ENCODE measurements around the gene SIRT7. TPM values are rescaled to one million over a fixed set of nuclear protein-coding genes. Genes with fewer than 3 reads are reported as not detected.

The SIRT7 gene
- total RNA-seq, 3 donors from 2014 or later: 41.1 to 47.2 (median 46.3) TPM

DNA sequence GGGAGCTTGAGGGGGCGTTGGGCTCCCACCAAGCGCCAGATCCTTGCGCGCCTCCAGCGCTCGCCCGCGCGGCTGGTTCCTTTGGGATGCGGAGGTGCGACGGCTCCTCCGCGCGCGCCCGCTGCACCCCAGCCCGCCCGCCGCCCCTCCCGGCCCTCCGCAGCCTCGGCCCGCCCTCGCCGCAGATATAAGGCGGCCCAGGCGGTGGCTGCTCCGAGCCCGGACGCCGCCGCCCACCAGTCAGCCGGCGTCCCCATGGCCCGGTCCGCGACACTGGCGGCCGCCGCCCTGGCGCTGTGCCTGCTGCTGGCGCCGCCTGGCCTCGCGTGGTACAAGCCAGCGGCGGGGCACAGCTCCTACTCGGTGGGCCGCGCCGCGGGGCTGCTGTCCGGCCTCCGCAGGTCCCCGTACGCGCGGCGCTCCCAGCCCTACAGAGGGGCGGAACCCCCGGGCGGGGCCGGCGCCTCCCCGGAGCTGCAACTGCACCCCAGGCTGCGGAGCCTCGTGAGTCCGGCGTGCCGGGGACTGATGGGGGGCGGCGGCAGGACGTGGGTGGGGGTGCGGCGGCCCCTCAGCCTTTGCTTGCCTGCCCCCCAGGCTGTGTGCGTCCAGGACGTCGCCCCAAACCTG, 15.8 kb downstream of the SIRT7 start, which contains the start of gene NPB:
Gene NPB, plus strand, starts transcription at position 216 of the 630 bp plus-strand sequence. Its CDS starts 40 bp downstream, at position 256.
- Mint-ChIP-seq H3K9me3 (no peaks in the 10 kb centered on the region), H3K36me3 (ENCODE audit: insufficient read depth) (peaks cover 32% of the 10 kb centered on the region), H3K27me3 (ENCODE audit: low read depth) (peaks cover 9% of the 10 kb centered on the region), H3K4me1 (ENCODE audit: low read depth) (peaks cover 5% of the 10 kb centered on the region), H3K4me3 (no peak within 1 kb of the TSS)
- DNase-seq (no peak), ATAC-seq (peak; percentile 64 to 72)

DNA sequence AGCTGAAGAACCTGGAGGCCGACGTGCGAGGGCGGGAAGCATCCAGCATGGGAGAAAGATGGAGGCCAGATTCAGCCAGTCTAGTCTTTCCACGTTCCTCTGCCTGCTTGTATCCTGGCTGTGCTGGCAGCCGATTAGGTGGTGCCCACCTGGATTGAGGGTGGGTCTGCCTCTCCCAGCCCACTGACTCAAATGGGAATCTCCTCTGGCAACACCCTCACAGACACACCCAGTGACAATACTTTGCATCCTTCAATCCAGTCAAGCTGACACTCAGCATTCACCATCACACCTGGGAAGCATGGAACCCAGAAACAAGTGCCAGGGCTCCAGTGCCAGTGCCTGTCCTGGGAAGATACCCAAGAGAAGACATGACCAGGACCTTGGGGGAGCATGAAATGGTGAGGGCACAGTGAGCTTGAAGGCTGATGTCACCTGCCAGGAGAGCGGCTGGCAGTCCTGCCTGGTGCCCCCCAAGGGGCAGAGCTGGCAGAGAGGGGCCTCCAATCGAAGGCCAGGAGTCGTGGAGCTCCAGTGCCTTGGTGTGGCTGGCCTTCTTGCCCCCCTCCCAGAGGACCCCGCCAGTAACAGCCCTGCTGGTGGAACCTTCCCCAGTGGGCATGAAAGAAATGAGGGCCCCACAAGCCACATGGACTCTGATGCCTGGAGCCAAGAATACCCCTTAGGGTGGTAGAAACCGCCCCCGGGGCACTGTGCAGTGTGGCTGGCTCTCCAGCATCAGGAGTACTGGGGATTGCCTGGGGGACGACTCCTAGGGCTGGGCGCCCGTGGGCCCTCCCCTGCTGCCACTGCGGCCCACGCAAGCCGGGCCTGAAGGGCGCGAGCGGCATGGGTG, 16.6 kb downstream of the SIRT7 start:
- peak; percentile 12 to 26 for ATAC-seq
- Mint-ChIP-seq H3K36me3 (ENCODE audit: insufficient read depth) (peaks cover 33% of the 10 kb centered on the region), H3K4me3 (no peak overlapping the region), H3K27me3 (ENCODE audit: low read depth) (peaks cover 9% of the 10 kb centered on the region), H3K4me1 (ENCODE audit: low read depth) (peaks cover 5% of the 10 kb centered on the region), H3K9me3 (no peaks in the 10 kb centered on the region)
- no peak for DNase-seq

DNA sequence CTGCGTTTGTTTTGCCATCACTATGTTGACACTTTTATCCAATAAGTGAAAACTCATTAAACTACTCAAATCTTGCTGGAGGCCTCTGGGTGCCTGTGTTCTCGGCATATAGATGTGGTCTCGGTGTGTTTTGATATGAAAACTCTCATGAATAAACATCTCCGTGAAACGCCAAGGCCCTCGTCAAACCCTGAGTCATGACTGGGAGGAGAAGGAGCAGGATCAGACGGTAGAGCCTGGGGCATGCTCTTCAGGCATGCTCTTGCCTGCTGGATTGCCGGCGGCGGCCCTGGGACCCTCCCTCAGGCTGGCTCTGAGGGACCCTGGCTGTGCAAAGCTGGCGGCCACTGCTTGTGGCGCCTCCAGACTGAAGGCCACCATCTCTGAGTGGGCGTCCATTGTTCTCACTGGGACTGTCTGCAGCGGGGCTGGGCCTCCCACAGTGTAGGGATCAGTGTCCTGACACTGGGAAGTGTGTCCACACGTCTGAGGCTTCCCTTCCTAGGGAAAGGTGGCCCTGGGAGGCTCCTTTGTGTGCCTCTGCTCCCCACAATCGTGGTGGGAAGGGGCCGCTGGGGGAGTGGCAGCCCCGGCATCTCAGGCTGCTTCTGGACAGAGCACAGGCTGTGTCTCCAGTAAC, 17.7 kb downstream of the SIRT7 start:
- peaks cover 5% of the 10 kb centered on the region for H3K4me1 Mint-ChIP-seq (ENCODE audit: low read depth)
- no peak overlapping the region for H3K4me3 Mint-ChIP-seq
- peaks cover 9% of the 10 kb centered on the region for H3K27me3 Mint-ChIP-seq (ENCODE audit: low read depth)
- ATAC-seq (no peak), DNase-seq (no peak)
- H3K36me3 Mint-ChIP-seq (ENCODE audit: insufficient read depth): peaks cover 34% of the 10 kb centered on the region
- no peaks in the 10 kb centered on the region for H3K9me3 Mint-ChIP-seq

DNA sequence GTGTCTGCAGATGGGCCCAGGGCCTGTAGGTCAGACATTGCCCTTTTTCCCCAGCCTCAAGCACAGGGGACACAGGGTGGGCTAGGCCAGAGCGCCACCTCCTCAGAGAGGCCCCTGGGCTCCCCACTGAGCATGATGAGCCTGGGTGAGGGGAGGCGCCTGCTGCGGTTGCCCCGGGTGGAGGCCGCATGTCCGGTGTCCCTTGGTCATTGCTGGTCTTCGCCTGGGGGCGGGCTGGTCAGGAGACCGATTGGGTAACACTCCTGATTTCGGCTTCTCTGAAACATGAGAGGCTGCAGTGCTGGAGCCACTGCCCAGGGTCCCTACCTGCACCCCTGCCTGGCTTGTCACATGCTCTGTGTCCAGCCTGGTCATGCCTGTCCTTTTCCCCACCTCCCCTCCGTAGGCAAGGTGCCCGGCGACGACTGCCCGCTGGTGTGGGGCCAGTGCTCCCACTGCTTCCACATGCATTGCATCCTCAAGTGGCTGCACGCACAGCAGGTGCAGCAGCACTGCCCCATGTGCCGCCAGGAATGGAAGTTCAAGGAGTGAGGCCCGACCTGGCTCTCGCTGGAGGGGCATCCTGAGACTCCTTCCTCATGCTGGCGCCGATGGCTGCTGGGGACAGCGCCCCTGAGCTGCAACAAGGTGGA, 18.3 kb downstream of the SIRT7 start:
- ATAC-seq (no peak), DNase-seq (no peak)
- Mint-ChIP-seq H3K4me1 (ENCODE audit: low read depth) (peaks cover 5% of the 10 kb centered on the region), H3K27me3 (ENCODE audit: low read depth) (peaks cover 9% of the 10 kb centered on the region), H3K4me3 (no peak overlapping the region), H3K9me3 (no peaks in the 10 kb centered on the region), H3K36me3 (ENCODE audit: insufficient read depth) (peaks cover 36% of the 10 kb centered on the region)

DNA sequence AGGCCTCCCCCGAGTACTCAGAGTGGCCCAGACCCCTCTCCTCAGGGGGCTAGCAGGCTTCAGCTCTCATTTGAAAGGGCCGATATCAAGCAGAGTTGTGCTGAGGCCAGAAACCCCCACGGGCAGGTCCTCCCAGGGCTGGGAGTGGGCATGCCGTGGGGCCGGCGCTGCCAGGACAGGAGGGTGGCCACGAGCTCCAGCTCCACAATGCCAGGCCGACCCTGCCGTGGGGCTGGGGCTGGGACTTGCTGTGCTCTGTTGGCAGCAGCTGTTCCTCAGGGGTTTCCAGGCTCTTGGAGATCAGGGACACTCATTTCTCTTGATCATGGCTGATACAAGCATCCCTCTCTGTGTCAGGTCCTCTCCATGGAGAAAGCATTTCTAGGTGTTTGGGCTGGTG, 19.1 kb downstream of the SIRT7 start:
- Mint-ChIP-seq H3K4me3 (no peak overlapping the region), H3K9me3 (no peaks in the 10 kb centered on the region), H3K4me1 (ENCODE audit: low read depth) (peaks cover 5% of the 10 kb centered on the region), H3K27me3 (ENCODE audit: low read depth) (peaks cover 9% of the 10 kb centered on the region), H3K36me3 (ENCODE audit: insufficient read depth) (peaks cover 33% of the 10 kb centered on the region)
- DNase-seq (no peak), ATAC-seq (no peak)

DNA sequence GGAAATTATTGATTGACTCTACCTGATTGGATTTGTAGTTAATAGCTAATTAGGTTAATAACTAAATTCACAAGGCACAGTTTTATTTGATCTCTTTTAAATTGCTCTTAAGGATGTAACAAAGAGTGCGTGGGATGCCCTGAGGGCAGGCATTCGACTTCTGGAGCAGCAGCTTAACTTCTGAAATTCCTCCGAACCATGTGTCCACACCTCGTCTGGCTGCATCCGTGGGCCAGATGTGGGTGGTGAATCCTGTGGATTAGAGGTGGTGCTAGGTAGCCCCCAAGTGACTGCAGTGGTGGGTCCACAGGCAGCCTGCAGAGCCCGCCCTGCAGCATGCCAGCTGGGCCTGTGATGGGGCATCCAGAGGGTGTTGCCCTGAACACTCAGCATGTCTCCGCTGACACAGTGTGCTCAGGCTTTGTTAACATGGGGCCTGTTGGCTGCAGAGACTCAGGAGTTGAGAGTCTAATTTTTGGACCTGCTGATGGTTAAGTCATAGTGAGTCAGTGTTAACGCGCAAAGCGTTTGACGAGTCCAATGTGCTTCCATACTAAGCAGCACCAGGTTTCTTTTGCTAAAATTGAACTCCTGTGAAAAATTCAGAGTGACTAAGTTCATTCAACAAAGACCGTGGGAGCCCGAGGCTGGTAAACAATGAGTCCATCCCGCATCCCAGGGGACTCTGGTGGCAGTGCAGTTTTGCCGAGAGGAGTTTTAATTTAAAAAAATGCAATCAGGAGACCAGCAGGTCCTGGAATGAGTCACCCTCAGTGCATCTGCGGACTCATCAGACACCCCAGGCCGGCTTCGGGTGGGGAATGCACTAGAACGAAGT, 19.7 kb downstream of the SIRT7 start:
- Mint-ChIP-seq H3K36me3 (ENCODE audit: insufficient read depth) (peaks cover 33% of the 10 kb centered on the region), H3K27me3 (ENCODE audit: low read depth) (peaks cover 9% of the 10 kb centered on the region), H3K4me1 (ENCODE audit: low read depth) (peaks cover 5% of the 10 kb centered on the region), H3K9me3 (no peaks in the 10 kb centered on the region), H3K4me3 (no peak overlapping the region)
- DNase-seq (no peak), ATAC-seq (no peak)

DNA sequence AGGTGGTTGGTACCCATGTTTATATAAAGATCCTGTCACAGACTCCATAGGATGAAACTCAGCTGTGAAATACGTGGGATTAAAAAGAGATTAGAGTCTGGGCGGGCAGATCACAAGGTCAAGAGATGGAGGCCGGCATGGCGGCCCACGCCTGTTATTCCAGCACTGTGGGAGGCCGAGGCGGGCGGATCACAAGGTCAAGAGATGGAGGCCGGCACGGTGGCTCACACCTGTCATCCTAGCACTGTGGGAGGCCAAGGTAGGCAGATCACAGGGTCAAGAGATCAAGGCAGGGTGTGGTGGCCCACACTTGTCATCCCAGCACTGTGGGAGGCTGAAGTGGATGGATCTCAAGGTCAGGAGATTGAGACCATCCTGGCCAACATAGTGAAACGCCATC, 22.6 kb downstream of the SIRT7 start:
- peaks cover 27% of the 10 kb centered on the region for H3K36me3 Mint-ChIP-seq (ENCODE audit: insufficient read depth)
- H3K27me3 Mint-ChIP-seq (ENCODE audit: low read depth): no peaks in the 10 kb centered on the region
- peaks cover 3% of the 10 kb centered on the region for H3K4me1 Mint-ChIP-seq (ENCODE audit: low read depth)
- no peak for DNase-seq
- ATAC-seq: no peak
- no peak overlapping the region for H3K4me3 Mint-ChIP-seq
- H3K9me3 Mint-ChIP-seq: no peaks in the 10 kb centered on the region

DNA sequence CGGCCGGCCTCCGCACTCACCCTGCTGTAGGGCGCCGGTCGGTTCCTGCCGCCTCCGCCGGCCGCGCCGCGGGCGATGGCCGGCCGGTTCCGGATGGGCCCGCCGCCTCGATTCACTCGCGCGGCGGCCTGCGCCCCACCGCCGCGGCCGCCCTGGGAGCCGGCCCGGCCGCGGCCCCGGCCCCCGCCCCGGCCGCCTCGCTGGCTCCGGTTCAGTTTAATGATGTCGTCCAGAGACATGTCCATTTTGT, 26.7 kb downstream of the SIRT7 start:
- Mint-ChIP-seq H3K27me3 (ENCODE audit: low read depth) (no peaks in the 10 kb centered on the region), H3K4me1 (ENCODE audit: low read depth) (peaks cover 22% of the 10 kb centered on the region), H3K36me3 (ENCODE audit: insufficient read depth) (peaks cover 24% of the 10 kb centered on the region), H3K9me3 (no peaks in the 10 kb centered on the region), H3K4me3 (peak overlapping the region; percentile 94)
- DNase-seq (no peak), ATAC-seq (peak; percentile 7 to 15)

DNA sequence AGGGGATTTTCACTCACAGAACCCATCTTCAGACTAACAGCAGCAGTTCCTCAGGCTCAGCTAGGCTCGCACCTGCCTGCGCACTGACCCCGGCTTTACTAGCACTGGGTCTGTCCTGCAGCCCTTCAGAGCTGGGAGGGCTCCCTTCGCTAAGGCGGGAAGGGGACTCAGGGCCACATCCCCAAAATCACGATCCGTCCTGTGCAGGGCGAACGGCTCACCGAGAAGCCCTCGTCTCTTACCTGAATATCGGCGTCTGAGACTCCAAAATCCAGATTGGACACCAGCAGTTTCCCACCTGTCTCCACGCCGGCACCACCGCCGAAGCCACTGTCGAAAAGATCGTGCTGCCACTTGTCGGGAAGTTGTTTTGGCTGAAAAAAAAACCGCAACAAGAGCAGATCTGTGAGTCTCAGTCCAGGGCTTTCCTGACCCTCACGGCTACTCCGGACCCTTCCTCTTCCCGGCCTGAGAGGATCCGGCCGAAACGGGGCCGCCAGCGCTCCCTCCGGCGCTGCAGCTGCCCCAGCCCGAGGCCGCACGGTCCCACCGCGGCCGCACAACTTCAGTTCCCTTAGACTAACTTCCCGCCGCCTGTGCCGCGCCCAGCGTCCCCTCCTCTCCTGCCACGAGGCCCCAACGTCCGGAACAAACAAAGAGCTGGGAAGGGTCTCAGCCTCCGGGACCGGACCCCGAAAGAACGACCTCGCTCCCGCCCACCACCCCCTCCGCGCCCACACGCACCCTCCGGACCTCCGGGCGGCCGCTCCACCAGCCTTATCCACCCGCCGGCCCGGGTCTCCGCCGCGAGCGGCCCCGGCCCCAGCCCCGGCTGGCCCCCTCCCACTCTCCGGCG, 27.3 kb downstream of the SIRT7 start:
- peaks cover 25% of the 10 kb centered on the region for H3K36me3 Mint-ChIP-seq (ENCODE audit: insufficient read depth)
- DNase-seq: no peak
- peak in 1 of 2 donors; percentile 4 for ATAC-seq
- no peaks in the 10 kb centered on the region for H3K27me3 Mint-ChIP-seq (ENCODE audit: low read depth)
- H3K4me1 Mint-ChIP-seq (ENCODE audit: low read depth): peaks cover 22% of the 10 kb centered on the region
- peak overlapping the region; percentile 88 for H3K4me3 Mint-ChIP-seq
- no peaks in the 10 kb centered on the region for H3K9me3 Mint-ChIP-seq

DNA sequence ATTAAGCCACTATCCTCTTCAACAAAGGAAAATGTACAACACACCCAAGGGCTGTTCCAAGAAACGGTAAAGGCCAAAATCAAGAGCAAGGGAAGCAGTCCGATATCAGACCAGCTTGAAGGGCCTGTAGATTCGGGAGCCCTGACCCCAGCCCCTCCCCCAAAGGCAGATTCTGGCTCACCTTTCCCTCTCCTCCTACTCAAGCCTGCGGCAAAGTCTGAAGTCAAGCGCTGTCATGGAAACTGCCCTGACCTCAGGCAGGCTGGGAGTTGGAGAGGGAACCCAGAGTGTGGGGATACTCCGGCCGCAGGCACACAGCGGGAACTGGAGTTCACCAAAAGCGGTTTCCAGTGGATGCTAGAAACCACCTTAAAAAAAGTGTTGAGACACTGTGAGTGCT, 28.4 kb downstream of the SIRT7 start:
- no peak for DNase-seq
- H3K9me3 Mint-ChIP-seq: no peaks in the 10 kb centered on the region
- H3K27me3 Mint-ChIP-seq (ENCODE audit: low read depth): no peaks in the 10 kb centered on the region
- peaks cover 29% of the 10 kb centered on the region for H3K36me3 Mint-ChIP-seq (ENCODE audit: insufficient read depth)
- peak overlapping the region; percentile 88 for H3K4me3 Mint-ChIP-seq
- ATAC-seq: no peak
- H3K4me1 Mint-ChIP-seq (ENCODE audit: low read depth): peaks cover 22% of the 10 kb centered on the region

DNA sequence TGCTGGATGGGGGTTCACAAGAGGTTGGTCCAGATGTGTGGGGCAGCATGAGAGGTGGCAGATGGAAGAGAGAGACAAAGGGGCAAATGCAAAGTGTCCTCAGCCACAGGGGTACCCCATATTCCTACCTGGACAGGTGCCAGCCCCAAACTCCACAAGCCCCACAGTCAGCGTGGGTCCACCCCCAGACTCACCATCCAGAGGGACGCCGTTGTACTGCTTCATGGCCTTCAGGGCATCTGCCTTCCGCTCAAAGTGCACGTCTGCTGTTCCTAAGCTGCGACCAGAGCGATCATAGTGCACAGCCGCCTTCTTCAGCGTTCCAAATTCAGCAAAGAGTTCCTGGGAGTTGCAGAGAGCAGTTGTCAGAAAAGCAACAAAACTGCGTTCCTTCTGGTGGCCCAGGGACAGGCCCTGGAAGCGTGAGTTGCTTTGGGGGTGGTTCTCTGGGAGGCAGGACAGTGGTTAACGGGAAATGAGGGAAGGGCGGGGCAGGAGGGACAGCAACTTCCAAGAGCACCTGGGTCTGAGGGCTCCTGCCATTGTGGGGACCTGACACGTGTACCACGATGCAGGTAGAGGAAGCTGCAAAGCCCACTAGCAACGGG, 28.9 kb downstream of the SIRT7 start:
- H3K4me1 Mint-ChIP-seq (ENCODE audit: low read depth): peaks cover 22% of the 10 kb centered on the region
- H3K4me3 Mint-ChIP-seq: peak overlapping the region; percentile 88
- H3K27me3 Mint-ChIP-seq (ENCODE audit: low read depth): no peaks in the 10 kb centered on the region
- no peak for ATAC-seq
- no peaks in the 10 kb centered on the region for H3K9me3 Mint-ChIP-seq
- peaks cover 30% of the 10 kb centered on the region for H3K36me3 Mint-ChIP-seq (ENCODE audit: insufficient read depth)
- no peak for DNase-seq

DNA sequence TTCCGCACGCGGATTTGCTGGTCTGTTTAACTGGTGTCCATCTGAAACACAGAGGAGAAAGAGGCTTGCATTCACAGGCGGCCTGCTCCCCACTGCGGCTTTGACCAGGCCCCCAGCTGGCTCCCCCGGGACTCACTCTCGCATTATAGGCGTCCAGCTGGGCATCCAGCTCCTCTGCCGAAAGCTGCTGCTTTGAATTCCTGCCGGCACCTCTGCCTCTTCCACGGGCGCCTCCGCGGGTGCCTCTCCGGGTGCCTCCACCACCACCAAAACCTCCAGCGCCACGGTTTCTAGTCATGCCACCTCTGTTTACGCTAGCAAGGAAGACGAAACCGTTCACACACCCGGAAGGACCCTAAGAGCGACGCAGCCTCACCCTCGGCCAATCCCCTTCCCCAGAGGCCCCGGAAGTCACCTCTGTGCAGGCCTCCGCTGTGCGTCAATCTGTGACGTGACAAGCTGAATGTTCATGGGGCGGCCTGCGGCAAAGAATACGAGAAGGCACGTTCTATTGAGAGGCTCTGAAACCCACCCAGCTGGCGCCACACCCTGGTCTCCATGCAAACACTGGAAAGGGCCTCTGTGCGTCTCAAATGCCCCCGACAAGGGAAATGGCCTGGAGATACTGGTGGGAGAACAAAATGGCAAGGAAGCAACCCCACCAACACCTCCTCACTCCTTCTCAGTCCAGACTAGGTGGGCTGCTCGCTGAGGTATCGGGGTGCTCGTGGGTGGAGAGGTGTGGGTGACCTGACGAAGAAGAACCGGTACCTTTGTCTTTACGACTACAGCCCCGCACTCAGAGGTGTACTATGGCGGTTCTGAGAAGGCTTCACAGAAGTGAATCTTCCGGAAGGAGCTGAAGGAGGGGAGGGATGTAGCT, 29.6 kb downstream of the SIRT7 start:
- Mint-ChIP-seq H3K4me1 (ENCODE audit: low read depth) (peaks cover 22% of the 10 kb centered on the region), H3K36me3 (ENCODE audit: insufficient read depth) (peaks cover 30% of the 10 kb centered on the region), H3K4me3 (peak overlapping the region; percentile 88), H3K9me3 (no peaks in the 10 kb centered on the region), H3K27me3 (ENCODE audit: low read depth) (no peaks in the 10 kb centered on the region)
- DNase-seq: no peak
- no peak for ATAC-seq

All from activated T-cell treated with anti-CD3 and anti-CD28 coated beads, Interleukin-2, amount 50 U/mL, for 4 hours (primary cell).